HepG2 (cell line): ENCODE measurements around the gene CERT1. TPM values are rescaled to one million over a fixed set of nuclear protein-coding genes. Genes with fewer than 3 reads are reported as not detected.

Source experiments
- BHLHE40 ChIP-seq: IDR thresholded peaks from 2 replicates; pipeline ENCODE4 v1.6.1; 2011; ENCODE audit warnings: low read length, improper control_type of control experiment
- KLF16 ChIP-seq, 2 experiments: sonication (generic) in 1 of 2; formaldehyde crosslinking in 1 of 2; IDR thresholded peaks; 2 replicates each; pipeline versions ENCODE4 v1.6.1 to v1.8.0; 2016 to 2023; ENCODE audit warnings: missing genetic modification reagents in 2 of 2, missing compliant biosample characterization in 1 of 2
- RFX3 ChIP-seq: IDR thresholded peaks from 2 replicates; pipeline ENCODE4 v1.6.1; 2016; ENCODE audit warnings: missing biosample characterization, missing genetic modification reagents
- SMAD9 ChIP-seq: sonication (generic); formaldehyde crosslinking; IDR thresholded peaks from 2 replicates; pipeline ENCODE4 v1.5.1; 2020; ENCODE audit warnings: mild to moderate bottlenecking, missing genetic modification reagents
- THYN1 ChIP-seq: sonication (generic); formaldehyde crosslinking; IDR thresholded peaks from 2 replicates; pipeline ENCODE4 v1.8.1; 2023; ENCODE audit warnings: low read depth, mild to moderate bottlenecking, moderate library complexity, missing genetic modification reagents, borderline replicate concordance
- ZNF350 ChIP-seq: sonication (generic); formaldehyde crosslinking; IDR thresholded peaks from 2 replicates; pipeline ENCODE4 v1.4.0; 2020; ENCODE audit warnings: mild to moderate bottlenecking, low read depth, missing genetic modification reagents, borderline replicate concordance
- ZNF614 ChIP-seq: IDR thresholded peaks from 2 replicates; pipeline ENCODE4 v1.6.1; 2018; ENCODE audit warnings: missing biosample characterization, missing genetic modification reagents, inconsistent platforms, borderline replicate concordance
- polyA plus RNA-seq, 8 experiments: library from polyadenylated mRNA; depleted of rRNA in 3 of 8; stranded (reverse) in 7 of 8; unstranded in 1 of 8; fragments of >200 nt; fragmentation: Illumina TruSeq in 4 of 8; extraction: Trizol in 4 of 8; gene quantifications; 2 replicates each; pipeline versions ENCODE4 v1.2.1 to v1.2.3, GENCODE V29; 2011 to 2016; ENCODE audit warnings: low read depth in 4 of 8, missing spikeins in 1 of 8, mixed read lengths in 1 of 8; ENCODE audit not compliant: insufficient read depth in 1 of 8
- total RNA-seq, 5 experiments: library from RNA; depleted of rRNA; stranded (reverse); fragments of >200 nt; fragmentation: Illumina TruSeq; extraction: Trizol; gene quantifications; 2 replicates each; pipeline ENCODE4 v1.2.3, GENCODE V29; 2016; ENCODE audit warnings: low read depth in 1 of 5
- TF ChIP-seq, protein P1 (sequence below): sonication (generic); formaldehyde crosslinking; IDR thresholded peaks from 2 replicates; pipeline ENCODE4 v1.5.1; 2020; ENCODE audit warnings: mild to moderate bottlenecking, missing genetic modification reagents, borderline replicate concordance
- TF ChIP-seq, protein P2 (sequence below): sonication (generic); formaldehyde crosslinking; IDR thresholded peaks from 2 replicates; pipeline ENCODE4 v1.8.1; 2023; ENCODE audit warnings: mild to moderate bottlenecking, missing genetic modification reagents
- TF ChIP-seq, protein P3 (sequence below): sonication (generic); formaldehyde crosslinking; IDR thresholded peaks from 2 replicates; pipeline ENCODE4 v1.5.1; 2020; ENCODE audit warnings: missing genetic modification reagents, mild to moderate bottlenecking, borderline replicate concordance
- TF ChIP-seq, protein P4 (sequence below): sonication (generic); formaldehyde crosslinking; IDR thresholded peaks from 2 replicates; pipeline ENCODE4 v1.5.1; 2020; ENCODE audit warnings: mild to moderate bottlenecking, missing genetic modification reagents, moderate library complexity
- TF ChIP-seq, protein P5 (sequence below): sonication (generic); formaldehyde crosslinking; IDR thresholded peaks from 2 replicates; pipeline ENCODE4 v1.8.1; 2023; ENCODE audit warnings: missing genetic modification reagents, mild to moderate bottlenecking, borderline replicate concordance
- TF ChIP-seq, protein P6 (sequence below): sonication (generic); formaldehyde crosslinking; conservative IDR thresholded peaks from 2 replicates; pipeline ENCODE4 v1.8.0; 2022; ENCODE audit warnings: mild to moderate bottlenecking, moderate library complexity, missing genetic modification reagents

The CERT1 gene
- total and polyA plus RNA-seq, 2 of the 13 experiments (the other 11 are each of a cell fraction or from before 2014, with no cell fraction given): 8.2 to 12.7 TPM

DNA sequence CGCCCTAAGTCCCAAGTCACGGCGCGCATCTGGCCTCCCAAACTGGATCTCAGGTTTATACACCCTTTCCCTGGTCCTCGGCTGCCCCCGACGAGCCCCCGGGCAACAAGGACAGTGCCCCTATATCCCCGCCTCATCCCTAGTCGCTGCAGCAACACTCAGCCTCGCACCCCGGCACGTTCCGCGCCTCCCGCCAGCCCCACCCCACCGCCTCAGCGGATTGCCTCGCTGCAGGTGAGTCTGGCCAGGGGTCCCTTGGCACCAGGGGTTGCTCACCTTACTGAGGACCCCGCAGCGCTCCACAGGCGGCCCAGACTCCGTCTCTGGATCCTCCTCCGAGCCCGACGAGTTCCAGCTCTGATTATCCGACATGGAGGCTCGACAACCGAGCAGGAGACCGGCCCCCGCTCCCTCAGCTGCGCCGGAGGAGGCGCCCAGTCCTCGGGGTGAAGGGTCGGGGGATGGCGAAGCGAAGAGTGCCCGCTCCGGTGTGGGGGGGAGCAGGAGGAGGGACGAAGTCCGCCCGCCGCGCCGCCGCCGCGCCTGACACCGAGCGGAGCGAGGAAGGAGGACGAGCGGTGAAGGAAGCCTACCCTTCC lies 494 bp downstream of the CERT1 start (continued):
- TF ChIP-seq, protein P1, sequence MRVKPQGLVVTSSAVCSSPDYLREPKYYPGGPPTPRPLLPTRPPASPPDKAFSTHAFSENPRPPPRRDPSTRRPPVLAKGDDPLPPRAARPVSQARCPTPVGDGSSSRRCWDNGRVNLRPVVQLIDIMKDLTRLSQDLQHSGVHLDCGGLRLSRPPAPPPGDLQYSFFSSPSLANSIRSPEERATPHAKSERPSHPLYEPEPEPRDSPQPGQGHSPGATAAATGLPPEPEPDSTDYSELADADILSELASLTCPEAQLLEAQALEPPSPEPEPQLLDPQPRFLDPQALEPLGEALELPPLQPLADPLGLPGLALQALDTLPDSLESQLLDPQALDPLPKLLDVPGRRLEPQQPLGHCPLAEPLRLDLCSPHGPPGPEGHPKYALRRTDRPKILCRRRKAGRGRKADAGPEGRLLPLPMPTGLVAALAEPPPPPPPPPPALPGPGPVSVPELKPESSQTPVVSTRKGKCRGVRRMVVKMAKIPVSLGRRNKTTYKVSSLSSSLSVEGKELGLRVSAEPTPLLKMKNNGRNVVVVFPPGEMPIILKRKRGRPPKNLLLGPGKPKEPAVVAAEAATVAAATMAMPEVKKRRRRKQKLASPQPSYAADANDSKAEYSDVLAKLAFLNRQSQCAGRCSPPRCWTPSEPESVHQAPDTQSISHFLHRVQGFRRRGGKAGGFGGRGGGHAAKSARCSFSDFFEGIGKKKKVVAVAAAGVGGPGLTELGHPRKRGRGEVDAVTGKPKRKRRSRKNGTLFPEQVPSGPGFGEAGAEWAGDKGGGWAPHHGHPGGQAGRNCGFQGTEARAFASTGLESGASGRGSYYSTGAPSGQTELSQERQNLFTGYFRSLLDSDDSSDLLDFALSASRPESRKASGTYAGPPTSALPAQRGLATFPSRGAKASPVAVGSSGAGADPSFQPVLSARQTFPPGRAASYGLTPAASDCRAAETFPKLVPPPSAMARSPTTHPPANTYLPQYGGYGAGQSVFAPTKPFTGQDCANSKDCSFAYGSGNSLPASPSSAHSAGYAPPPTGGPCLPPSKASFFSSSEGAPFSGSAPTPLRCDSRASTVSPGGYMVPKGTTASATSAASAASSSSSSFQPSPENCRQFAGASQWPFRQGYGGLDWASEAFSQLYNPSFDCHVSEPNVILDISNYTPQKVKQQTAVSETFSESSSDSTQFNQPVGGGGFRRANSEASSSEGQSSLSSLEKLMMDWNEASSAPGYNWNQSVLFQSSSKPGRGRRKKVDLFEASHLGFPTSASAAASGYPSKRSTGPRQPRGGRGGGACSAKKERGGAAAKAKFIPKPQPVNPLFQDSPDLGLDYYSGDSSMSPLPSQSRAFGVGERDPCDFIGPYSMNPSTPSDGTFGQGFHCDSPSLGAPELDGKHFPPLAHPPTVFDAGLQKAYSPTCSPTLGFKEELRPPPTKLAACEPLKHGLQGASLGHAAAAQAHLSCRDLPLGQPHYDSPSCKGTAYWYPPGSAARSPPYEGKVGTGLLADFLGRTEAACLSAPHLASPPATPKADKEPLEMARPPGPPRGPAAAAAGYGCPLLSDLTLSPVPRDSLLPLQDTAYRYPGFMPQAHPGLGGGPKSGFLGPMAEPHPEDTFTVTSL: no peak
- TF ChIP-seq THYN1 (CRISPR knock-in tag): no peak; the same call in 1 of the 2 replicates
- TF ChIP-seq ZNF350 (CRISPR knock-in tag): 0 out of 2 replicates have a peak, but pooled peaks have one; percentile 52
- TF ChIP-seq, protein P2, sequence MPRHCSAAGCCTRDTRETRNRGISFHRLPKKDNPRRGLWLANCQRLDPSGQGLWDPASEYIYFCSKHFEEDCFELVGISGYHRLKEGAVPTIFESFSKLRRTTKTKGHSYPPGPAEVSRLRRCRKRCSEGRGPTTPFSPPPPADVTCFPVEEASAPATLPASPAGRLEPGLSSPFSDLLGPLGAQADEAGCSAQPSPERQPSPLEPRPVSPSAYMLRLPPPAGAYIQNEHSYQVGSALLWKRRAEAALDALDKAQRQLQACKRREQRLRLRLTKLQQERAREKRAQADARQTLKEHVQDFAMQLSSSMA: no peak
- TF ChIP-seq, protein P3, sequence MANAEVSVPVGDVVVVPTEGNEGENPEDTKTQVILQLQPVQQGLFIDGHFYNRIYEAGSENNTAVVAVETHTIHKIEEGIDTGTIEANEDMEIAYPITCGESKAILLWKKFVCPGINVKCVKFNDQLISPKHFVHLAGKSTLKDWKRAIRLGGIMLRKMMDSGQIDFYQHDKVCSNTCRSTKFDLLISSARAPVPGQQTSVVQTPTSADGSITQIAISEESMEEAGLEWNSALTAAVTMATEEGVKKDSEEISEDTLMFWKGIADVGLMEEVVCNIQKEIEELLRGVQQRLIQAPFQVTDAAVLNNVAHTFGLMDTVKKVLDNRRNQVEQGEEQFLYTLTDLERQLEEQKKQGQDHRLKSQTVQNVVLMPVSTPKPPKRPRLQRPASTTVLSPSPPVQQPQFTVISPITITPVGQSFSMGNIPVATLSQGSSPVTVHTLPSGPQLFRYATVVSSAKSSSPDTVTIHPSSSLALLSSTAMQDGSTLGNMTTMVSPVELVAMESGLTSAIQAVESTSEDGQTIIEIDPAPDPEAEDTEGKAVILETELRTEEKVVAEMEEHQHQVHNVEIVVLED (CRISPR knock-in tag): no peak
- TF ChIP-seq, protein P4, sequence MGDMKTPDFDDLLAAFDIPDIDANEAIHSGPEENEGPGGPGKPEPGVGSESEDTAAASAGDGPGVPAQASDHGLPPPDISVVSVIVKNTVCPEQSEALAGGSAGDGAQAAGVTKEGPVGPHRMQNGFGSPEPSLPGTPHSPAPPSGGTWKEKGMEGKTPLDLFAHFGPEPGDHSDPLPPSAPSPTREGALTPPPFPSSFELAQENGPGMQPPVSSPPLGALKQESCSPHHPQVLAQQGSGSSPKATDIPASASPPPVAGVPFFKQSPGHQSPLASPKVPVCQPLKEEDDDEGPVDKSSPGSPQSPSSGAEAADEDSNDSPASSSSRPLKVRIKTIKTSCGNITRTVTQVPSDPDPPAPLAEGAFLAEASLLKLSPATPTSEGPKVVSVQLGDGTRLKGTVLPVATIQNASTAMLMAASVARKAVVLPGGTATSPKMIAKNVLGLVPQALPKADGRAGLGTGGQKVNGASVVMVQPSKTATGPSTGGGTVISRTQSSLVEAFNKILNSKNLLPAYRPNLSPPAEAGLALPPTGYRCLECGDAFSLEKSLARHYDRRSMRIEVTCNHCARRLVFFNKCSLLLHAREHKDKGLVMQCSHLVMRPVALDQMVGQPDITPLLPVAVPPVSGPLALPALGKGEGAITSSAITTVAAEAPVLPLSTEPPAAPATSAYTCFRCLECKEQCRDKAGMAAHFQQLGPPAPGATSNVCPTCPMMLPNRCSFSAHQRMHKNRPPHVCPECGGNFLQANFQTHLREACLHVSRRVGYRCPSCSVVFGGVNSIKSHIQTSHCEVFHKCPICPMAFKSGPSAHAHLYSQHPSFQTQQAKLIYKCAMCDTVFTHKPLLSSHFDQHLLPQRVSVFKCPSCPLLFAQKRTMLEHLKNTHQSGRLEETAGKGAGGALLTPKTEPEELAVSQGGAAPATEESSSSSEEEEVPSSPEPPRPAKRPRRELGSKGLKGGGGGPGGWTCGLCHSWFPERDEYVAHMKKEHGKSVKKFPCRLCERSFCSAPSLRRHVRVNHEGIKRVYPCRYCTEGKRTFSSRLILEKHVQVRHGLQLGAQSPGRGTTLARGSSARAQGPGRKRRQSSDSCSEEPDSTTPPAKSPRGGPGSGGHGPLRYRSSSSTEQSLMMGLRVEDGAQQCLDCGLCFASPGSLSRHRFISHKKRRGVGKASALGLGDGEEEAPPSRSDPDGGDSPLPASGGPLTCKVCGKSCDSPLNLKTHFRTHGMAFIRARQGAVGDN (CRISPR knock-in tag): peak; percentile 75
- 0 out of 2 replicates have a peak, but pooled peaks have one; percentile 78 for TF ChIP-seq SMAD9 (CRISPR knock-in tag)
- 0 out of 2 replicates have a peak, but pooled peaks have one; percentile 51 for TF ChIP-seq BHLHE40
- TF ChIP-seq, protein P5, sequence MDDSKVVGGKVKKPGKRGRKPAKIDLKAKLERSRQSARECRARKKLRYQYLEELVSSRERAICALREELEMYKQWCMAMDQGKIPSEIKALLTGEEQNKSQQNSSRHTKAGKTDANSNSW (CRISPR knock-in tag): peak; percentile 92; the same call in 1 of the 2 replicates
- TF ChIP-seq, protein P6, sequence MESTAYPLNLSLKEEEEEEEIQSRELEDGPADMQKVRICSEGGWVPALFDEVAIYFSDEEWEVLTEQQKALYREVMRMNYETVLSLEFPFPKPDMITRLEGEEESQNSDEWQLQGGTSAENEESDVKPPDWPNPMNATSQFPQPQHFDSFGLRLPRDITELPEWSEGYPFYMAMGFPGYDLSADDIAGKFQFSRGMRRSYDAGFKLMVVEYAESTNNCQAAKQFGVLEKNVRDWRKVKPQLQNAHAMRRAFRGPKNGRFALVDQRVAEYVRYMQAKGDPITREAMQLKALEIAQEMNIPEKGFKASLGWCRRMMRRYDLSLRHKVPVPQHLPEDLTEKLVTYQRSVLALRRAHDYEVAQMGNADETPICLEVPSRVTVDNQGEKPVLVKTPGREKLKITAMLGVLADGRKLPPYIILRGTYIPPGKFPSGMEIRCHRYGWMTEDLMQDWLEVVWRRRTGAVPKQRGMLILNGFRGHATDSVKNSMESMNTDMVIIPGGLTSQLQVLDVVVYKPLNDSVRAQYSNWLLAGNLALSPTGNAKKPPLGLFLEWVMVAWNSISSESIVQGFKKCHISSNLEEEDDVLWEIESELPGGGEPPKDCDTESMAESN (CRISPR knock-in tag): peak; percentile 75
- TF ChIP-seq ZNF614: 0 out of 2 replicates have a peak, but pooled peaks have one; percentile 10
- TF ChIP-seq KLF16 (CRISPR knock-in tag; IDR thresholded peaks at IDR 0.05): 0 out of 4 replicates have a peak, but pooled peaks of 1 of the 2 experiments have one; percentile 10
- no peak for TF ChIP-seq RFX3 (CRISPR knock-in tag)
